MG63 (cell line): Measurements from ENCODE around the gene CDH15. TPM values are rescaled to one million over a fixed set of nuclear protein-coding genes. Genes with fewer than 3 reads are reported as not detected.

Experiments
- DNase-seq: peaks from one replicate; pipeline ENCODE4 v3.0.0-alpha.2; 2020
- H3K27me3 ChIP-seq: fragments of 250-450 bp; sonication (Bioruptor Pico); 2 replicates; pipeline ENCODE4 v1.5.1; 2020; ENCODE audit warnings: mild to moderate bottlenecking, moderate library complexity
- H3K36me3 ChIP-seq: fragments of 250-450 bp; sonication (Bioruptor Pico); 2 replicates; pipeline ENCODE4 v1.5.1; 2020; ENCODE audit warnings: mild to moderate bottlenecking, moderate library complexity
- H3K4me3 ChIP-seq: fragments of 250-450 bp; sonication (Bioruptor Pico); 2 replicates; pipeline ENCODE4 v1.5.1; 2020; ENCODE audit warnings: mild to moderate bottlenecking, moderate library complexity
- H3K9me3 ChIP-seq: fragments of 250-450 bp; sonication (Bioruptor Pico); 2 replicates; pipeline ENCODE4 v1.5.1; 2020; ENCODE audit warnings: mild to moderate bottlenecking, moderate library complexity
- total RNA-seq: library from RNA; depleted of rRNA; stranded (reverse); fragments of >200 nt; shearing (Covaris generic); gene quantifications from 2 replicates; pipeline ENCODE4 v1.2.3, GENCODE V29; 2014; ENCODE audit warnings: low replicate concordance

The CDH15 gene
- total RNA-seq, 1 experiment from 2014 or later: 4.4 TPM

DNA sequence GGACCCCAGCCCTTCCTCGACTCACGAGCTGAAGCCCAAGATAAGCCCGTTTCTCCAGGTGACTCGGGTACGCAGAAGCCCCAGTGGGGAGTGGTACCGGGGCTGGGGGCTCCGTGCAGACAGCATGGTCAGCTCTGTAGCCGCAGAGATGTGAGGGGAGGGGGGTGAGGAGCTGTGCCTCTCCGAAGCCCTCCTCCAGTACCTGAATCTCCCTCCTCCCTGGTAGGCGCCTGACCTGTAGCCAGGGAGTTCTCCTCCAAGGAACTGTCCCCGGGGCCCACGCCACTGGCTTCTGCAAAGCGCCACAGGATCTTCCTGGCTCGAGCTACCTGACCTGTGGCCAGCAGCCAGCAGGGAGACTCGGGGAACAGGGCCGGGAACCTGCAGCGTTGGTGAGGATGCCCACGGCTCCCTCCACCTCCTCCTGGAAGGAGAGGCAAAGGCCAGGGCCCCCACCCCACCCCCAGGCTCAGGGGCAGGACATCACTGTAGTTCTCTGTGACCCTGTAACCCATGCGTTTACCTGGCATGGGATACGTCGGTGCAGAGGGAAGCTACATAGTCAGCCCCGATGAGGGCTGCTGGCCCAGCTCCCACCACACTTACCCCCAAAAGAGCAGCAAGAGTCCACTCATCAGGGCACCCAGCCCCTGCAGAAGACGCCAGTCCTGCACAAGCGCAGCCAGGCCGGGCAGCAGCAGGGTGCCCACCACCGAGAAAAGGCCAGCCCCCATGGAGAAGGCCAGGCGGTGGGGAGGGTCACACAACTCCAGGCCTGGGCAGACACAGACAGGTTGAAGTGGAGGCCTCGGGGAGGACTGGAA is 27.1 kb downstream of the CDH15 start:
- peaks cover 8% of the 10 kb centered on the region for H3K27me3 ChIP-seq
- no peak overlapping the region for H3K4me3 ChIP-seq
- DNase-seq: no peak
- no peaks in the 10 kb centered on the region for H3K36me3 ChIP-seq
- no peaks in the 10 kb centered on the region for H3K9me3 ChIP-seq

DNA sequence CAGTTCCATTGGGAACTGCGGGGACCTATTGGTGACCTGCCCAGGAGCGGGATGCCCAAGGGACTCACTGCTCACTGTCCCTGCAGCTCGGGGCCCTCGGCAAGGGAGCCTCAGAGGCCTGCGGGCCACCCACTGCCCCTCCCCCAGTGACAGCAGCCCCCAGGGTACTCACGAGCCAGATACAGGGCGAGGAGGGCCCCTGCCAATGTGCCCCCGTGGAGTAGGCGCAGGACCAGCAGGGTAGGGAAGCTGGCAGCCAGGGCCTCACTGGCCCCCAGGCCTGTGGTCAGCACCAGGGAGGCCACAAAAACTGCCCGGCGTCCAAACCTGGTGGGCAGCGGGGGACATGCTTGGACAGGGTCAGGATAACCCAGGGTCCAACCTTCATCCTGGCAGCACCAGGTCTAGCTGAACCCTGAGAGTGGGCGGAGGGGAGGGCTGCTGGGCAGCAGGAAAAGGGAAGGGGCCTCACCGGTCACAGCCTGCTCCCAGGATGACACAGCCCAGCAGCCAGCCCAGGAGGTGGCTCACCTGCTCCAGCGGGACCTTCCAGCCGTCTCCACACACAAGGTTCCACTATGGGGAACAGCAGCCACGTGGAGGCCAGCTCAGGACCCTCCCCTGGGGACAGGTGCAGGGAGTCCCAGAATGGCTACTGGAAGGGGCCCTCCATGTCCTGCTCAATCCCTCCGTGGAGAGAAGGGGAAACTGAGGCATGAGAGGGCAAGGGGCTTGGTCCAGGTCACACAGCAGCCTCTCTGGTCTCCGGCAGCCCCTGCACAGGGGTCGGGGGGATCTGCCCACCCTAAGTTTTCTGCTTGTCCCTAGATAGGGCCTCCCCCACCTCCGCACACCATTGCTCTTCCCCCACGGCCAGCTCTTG is 27.9 kb downstream of the CDH15 start:
- no peaks in the 10 kb centered on the region for H3K9me3 ChIP-seq
- no peaks in the 10 kb centered on the region for H3K36me3 ChIP-seq
- no peak for DNase-seq
- no peak overlapping the region for H3K4me3 ChIP-seq
- peaks cover 8% of the 10 kb centered on the region for H3K27me3 ChIP-seq

DNA sequence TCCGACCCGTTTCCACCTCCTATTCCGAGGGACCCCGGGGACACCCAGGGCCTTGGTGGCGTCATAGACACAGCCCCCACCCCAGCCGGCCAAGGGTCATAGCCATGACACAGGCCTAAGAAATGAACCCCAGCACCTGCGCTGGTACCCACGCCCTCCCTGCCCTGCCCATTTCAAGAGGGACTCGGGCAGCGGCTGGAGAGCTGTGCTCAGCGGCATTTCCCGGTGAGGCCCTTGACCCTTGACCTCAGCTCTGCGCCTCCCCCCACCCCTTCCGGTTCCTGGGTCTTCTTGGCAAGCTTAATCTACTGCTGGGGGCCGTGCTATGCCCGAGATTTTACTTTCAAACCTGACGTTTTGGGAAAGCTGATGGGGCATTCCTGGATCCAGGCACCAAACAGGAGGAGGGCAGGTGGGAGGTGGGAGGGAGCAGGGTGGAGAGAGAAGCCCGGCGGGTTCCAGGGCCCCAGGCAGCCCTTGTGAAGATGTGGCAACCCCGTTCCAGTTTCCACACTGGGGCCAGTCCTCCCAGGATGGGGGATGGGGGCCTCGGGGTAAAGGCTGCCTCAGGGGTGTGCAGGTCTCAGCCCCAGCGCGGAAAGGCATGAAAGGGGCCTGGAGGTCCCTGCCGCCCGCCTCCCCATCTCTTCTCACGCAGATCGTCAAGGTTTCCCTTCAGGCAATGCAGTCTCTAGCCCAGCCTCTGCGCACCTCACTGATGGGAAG is 28.7 kb downstream of the CDH15 start, which contains the start of gene SLC22A31:
Gene SLC22A31, minus strand, starts transcription at position 414 of the 726 bp plus-strand sequence. Its CDS starts 36 bp downstream, at position 378.
- DNase-seq: no peak
- Histone ChIP-seq H3K36me3 (no peaks in the 10 kb centered on the region), H3K4me3 (peak within 1 kb of the TSS; percentile 21; the same call in 1 of the 2 replicates), H3K9me3 (no peaks in the 10 kb centered on the region), H3K27me3 (peaks cover 8% of the 10 kb centered on the region)

DNA sequence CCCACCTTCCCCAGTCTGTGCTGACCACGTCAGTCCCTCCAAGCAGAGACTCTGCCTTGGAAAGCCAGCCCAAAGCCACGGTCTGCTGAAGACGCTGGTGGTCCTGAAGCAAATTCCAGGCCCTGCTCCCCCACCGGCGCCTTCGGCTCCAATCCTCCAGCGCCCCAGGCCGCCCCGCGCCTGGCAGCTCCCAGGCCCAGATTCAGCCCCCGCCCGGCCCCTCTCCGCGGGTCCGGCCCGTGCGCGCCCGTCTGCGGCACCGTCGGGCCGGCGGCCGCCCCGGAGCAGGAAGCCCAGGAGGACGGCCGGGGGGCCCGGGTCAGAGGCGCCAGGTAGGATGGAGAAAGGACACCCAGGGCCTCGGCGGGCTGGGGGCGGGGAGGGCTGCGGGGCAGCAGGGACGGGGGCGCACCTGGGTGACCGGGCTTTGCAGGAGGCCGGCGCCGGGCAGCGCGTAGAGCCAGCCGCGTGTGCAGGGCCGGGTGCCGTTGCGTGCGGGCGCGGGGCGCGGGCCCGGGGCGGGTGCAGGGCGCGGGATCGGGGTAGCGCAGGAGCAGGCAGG is 29.4 kb downstream of the CDH15 start:
- no peak for DNase-seq
- Histone ChIP-seq H3K4me3 (no peak overlapping the region), H3K36me3 (no peaks in the 10 kb centered on the region), H3K27me3 (peaks cover 8% of the 10 kb centered on the region), H3K9me3 (no peaks in the 10 kb centered on the region)

DNA sequence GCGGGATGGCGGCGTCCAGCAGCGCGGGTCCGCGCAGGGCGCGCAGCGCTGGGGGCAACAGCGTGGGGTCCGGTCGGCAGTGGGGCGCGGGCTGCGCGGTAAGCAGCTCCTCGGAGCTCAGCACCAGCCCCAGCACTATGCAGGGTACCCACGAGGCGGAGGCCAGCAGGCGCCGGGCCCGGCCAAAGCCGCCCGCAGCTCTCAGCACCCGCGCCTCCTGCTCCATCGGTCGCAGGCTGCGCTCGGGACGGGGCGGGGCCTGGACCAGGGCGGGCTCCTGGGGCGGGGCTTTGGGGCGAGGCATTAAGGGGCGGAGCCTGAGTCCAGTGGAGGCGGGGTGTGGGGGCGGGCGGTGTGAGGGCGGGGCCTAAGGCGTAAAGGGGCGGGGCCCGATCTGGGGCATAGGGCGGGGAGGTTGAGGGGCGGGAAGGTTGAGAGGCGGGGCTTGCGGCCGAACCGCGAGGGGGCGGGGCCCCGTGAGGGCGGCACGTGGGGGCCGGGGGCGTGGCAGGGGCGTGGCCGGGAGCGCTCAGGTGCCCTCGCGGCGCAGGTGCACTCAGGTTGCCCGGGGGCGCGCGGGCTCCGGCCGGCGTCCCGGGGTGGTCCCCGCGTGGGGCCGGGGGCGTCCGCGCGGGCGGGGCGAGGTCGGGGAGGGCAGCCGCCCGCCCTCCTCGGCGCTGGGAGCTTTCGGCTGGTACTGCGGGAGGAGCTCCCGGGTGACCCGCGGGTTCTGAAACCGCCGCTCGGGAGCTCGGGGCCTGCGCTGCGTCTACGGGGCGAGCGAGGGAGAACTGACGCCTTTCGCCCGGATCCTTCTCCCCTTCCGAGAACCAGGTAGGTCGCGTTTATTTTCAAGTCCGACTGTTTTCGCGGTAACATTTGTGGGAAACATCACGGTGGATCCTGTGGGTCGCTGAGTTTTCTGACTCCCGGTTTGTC is 30.2 kb downstream of the CDH15 start:
- Histone ChIP-seq H3K27me3 (peaks cover 8% of the 10 kb centered on the region), H3K4me3 (peak overlapping the region; percentile 21; the same call in 1 of the 2 replicates), H3K36me3 (no peaks in the 10 kb centered on the region), H3K9me3 (no peaks in the 10 kb centered on the region)
- DNase-seq: peak; percentile 59

DNA sequence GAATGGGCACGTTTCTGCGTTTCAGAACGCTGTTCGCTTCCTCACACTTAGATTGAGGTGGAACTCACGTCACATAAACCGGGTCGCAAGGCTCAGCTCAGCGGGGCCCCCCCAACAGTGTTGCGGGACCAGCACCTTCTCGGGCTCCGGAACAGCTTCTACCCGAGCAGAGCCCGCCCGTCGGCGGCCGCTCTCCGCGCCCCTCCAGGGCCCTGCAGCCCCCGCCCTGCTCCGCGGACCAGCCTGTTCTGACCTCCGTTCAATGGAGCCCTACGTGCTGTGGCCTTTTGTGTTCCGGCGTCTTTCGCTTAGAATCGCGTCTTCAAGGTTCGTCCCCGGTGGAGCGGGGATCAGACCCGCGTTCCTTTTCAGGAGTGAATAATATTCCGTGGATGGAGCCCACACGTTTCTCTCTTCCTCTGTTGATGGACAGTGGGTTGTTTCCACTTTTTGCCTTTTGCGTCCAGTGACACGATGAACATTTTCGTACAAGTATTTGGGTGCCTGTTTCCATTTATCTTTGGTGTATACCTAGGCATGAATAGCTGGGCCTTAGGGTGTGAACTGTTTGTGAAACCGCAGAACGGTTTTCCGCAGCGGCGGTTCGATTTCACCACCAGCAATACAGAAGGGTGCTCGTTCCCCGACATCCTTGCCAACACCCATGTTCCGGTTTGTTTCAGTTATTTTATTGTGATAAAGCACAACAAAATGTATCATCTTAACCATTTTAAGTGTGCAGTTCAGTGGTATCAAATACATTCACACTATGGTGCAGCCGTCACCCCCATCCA is 31.1 kb downstream of the CDH15 start:
- no peak for DNase-seq
- Histone ChIP-seq H3K36me3 (no peaks in the 10 kb centered on the region), H3K4me3 (no peak overlapping the region), H3K27me3 (peaks cover 8% of the 10 kb centered on the region), H3K9me3 (no peaks in the 10 kb centered on the region)

DNA sequence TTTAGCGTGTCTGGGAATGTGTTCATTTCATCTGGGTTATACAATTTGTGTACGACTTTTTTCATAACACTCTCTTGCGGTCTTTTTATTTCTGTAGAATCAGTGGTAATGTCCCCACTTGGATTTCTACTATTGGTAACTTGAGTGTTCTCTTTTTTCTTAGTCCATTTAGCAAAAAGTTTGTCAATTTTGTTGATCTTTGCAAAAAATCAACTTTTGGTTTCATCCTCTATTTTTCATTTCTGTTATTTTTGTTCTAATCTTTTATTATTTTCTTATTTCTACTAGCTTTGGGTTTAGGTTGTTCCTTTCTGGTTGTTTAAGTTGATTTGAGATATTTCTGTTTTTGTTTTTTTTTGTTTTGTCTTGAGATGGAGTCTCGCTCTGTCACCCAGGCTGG is 36.4 kb downstream of the CDH15 start:
- H3K4me3 ChIP-seq: no peak overlapping the region
- H3K9me3 ChIP-seq: no peaks in the 10 kb centered on the region
- DNase-seq: no peak
- peaks cover 5% of the 10 kb centered on the region; the same call in 1 of the 2 replicates for H3K27me3 ChIP-seq
- H3K36me3 ChIP-seq: no peaks in the 10 kb centered on the region

DNA sequence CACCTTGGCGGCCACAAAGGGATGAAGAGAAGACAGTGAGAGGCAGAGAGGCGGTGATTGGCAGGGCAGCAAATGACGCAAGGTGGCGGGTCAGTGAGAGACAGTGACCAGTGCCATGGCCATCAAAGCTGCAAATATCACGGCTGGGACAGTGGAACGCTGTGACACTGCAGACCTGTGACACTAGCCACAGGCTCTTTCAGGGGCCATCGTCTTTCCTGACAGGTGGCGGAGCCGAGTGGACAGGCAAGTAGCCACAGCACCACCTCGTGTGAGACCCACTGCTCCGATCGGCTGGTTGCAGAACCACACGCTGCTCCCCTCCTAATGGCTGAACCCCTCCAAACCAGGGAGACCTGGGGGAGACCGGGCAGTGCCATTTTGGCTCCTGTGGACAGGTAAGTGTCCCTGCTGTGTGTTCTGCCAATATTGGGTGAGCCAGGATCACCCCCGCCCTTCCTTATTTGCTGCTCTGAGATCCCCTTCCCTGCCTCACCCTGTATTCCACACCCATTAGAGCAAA is 38.0 kb downstream of the CDH15 start:
- Histone ChIP-seq H3K4me3 (no peak overlapping the region), H3K27me3 (no peaks in the 10 kb centered on the region), H3K9me3 (no peaks in the 10 kb centered on the region), H3K36me3 (no peaks in the 10 kb centered on the region)
- no peak for DNase-seq

DNA sequence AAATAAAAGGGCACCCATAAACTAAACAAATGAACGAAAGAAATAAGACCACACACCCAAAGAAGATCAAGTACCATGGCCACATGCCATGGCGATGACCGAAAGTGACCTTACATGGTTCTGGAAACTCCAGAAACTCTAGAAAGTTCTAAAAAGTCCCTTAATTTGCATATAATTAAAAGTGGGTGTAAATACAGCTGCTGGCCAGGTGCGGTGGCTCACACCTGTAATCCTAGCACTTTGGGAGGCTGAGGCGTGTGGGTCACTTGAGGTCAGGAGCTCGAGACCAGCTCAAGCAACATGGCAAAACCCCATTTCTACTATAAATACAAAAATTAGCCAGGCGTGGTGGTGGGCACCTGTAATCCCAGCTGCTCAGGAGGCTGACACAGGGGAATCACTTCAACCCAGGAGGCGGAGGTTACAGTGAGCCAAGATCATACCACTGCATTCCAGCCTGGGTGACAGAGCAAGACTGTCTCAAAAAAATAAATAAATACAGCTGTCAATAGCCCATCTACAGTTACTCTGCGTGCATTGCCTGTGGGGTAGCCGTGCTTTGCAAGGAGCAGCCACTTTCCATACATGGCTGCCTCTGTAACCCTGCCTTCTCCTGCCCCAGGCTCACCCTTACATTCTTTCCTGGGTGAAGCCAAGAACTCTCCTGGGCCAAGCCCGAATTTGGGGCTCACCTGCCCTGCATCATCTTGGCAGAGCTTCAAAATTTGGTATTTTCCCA is 38.8 kb downstream of the CDH15 start:
- Histone ChIP-seq H3K36me3 (no peaks in the 10 kb centered on the region), H3K27me3 (no peaks in the 10 kb centered on the region), H3K9me3 (no peaks in the 10 kb centered on the region), H3K4me3 (no peak overlapping the region)
- no peak for DNase-seq

DNA sequence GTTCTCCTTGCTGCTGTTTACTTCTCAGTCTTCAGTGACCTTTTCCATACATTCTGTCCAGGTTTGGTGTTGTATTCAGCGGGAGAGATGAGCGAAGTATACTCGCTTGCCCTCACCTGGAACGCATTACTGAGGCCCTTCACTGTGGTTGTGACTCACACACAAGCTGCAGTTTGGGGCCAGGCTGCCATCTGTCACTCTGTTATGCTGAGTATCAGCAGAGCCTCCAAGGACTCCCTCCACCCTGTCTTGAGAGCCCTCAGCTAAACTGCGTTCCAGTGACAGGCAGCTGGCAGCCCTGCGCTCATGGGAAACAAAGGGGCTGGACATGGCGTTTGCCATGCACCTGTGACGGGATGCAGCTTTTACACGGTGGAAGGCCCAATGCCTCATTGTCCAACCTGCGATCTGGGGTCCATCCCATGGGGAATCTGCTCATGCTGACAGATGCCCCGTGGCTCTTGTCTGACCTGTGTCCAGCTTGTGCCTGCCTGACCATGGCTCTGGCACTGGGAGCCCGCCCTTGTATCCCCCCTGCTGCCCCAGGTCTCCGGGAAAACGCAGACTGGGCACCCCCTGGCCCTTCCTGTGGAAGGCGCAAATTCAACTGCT is 39.5 kb downstream of the CDH15 start:
- Histone ChIP-seq H3K36me3 (no peaks in the 10 kb centered on the region), H3K9me3 (no peaks in the 10 kb centered on the region), H3K4me3 (no peak overlapping the region), H3K27me3 (no peaks in the 10 kb centered on the region)
- no peak for DNase-seq

DNA sequence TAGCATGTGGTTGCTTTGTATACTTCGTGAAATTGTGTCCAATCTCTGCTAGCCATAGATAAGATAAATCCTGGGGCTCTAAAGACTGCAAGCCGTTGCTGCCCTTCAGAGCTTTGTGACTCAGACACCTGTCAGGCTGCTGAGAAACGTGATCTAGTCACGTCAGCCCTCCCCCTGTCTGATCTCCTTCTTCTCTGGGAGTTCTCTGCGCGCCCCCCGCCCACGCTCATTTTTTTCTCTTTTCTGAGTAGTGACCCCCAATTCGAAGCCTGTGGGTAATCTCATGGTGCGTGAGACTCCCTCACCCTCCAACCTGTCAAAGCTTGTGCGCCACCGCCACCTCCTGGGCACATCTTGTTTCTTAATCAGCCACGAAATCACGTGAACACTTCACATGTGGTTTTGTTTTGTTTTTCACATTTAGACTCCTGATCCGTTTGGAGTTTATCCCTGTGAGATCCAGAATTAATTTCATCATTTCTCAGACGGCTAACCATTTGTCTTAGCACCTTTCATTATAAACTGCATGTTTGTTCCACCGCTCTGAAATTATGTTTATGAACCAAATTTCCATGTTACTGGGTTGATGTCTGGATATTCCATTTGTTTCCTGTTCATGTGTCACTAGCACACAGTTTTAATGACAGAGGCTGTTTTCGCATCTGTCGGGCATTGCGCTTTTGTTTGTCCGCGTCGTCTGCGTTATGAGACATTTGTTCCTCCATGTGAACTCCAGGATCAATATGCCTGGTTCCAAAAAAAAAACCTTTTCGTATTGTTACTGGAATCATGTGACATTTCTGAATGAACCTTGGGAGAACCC is 45.0 kb downstream of the CDH15 start:
- Histone ChIP-seq H3K27me3 (no peaks in the 10 kb centered on the region), H3K9me3 (no peaks in the 10 kb centered on the region), H3K36me3 (peaks cover 10% of the 10 kb centered on the region), H3K4me3 (peak overlapping the region; percentile 93)
- DNase-seq: peak; percentile 46

DNA sequence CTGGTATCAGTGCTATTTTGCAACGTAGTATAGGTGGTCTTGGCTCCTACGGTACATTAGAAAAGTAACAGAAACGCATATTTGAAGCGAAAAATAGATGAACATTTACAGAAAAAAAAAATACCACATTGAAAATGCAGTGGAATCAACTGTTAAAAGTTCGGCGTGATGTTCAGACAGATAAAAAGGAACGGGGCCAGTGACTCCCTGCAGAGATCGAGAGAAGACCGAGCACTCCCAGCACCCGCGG is 45.5 kb downstream of the CDH15 start:
- no peak for DNase-seq
- H3K4me3 ChIP-seq: peak overlapping the region; percentile 93
- H3K27me3 ChIP-seq: no peaks in the 10 kb centered on the region
- H3K9me3 ChIP-seq: no peaks in the 10 kb centered on the region
- peaks cover 10% of the 10 kb centered on the region for H3K36me3 ChIP-seq
